GM06990 (cell line): ENCODE measurements around the gene ULK1.

Experiments
- DNase-seq: peaks from one replicate; pipeline ENCODE4 v3.0.0-alpha.2; 2011; ENCODE audit not compliant: insufficient read length; ENCODE audit errors: extremely low read depth
- H3K27me3 ChIP-seq: replicated peaks from 2 replicates; pipeline ENCODE4 v1.6.0; 2011; ENCODE audit warnings: low read length; ENCODE audit not compliant: control insufficient read depth, insufficient read depth
- H3K36me3 ChIP-seq: 2 replicates; pipeline ENCODE4 v1.5.1; 2011; ENCODE audit warnings: low read length; ENCODE audit not compliant: control insufficient read depth, insufficient read depth
- H3K4me3 ChIP-seq: replicated peaks from 2 replicates; pipeline ENCODE4 v1.5.1; 2011; ENCODE audit warnings: low read depth, mild to moderate bottlenecking, control low read depth, low read length
- CTCF ChIP-seq: IDR thresholded peaks from 2 replicates; pipeline ENCODE4 v1.5.1; 2011; ENCODE audit warnings: low read length, control low read depth, mild to moderate bottlenecking, inconsistent platforms; ENCODE audit not compliant: insufficient read depth, poor library complexity, severe bottlenecking

Gene ULK1

GRCh38 chr12:131897276-131897675 lies 2.9 kb downstream of the ULK1 start:
- H3K4me3 ChIP-seq = no peak overlapping the region
- DNase-seq = no peak
- peaks cover 2% of the 10 kb centered on the region; the same call in 1 of the 2 replicates for H3K36me3 ChIP-seq
- no peaks in the 10 kb centered on the region for H3K27me3 ChIP-seq
- no peak for TF ChIP-seq CTCF

- DNase-seq = no peak
- Histone ChIP-seq H3K36me3 (peaks cover 2% of the 10 kb centered on the region; the same call in 1 of the 2 replicates), H3K4me3 (no peak overlapping the region), H3K27me3 (no peaks in the 10 kb centered on the region)
- no peak for TF ChIP-seq CTCF
Measured at GRCh38 chr12:131897875-131898274, 3.5 kb downstream of the ULK1 start.

- Histone ChIP-seq H3K36me3 (peaks cover 2% of the 10 kb centered on the region; the same call in 1 of the 2 replicates), H3K27me3 (no peaks in the 10 kb centered on the region), H3K4me3 (no peak overlapping the region)
- TF ChIP-seq CTCF = no peak
- DNase-seq = peak; percentile 9
Measured at GRCh38 chr12:131900397-131900796, 6.0 kb downstream of the ULK1 start.

GRCh38 chr12:131901431-131902331 lies 7.3 kb downstream of the ULK1 start:
- no peak for DNase-seq
- Histone ChIP-seq H3K4me3 (no peak overlapping the region), H3K36me3 (peaks cover 1% of the 10 kb centered on the region; the same call in 1 of the 2 replicates), H3K27me3 (no peaks in the 10 kb centered on the region)
- TF ChIP-seq CTCF = no peak

GRCh38 chr12:131902332-131903241 lies 8.2 kb downstream of the ULK1 start:
- Histone ChIP-seq H3K36me3 (no peaks in the 10 kb centered on the region; the same call in 1 of the 2 replicates), H3K27me3 (no peaks in the 10 kb centered on the region), H3K4me3 (no peak overlapping the region)
- peak; percentile 2 for DNase-seq
- TF ChIP-seq CTCF = no peak
